PFSK-1 (cell line): ENCODE data around the gene GLS.

Experiments
- FOXP2 ChIP-seq: optimal IDR thresholded peaks from 2 replicates; pipeline ENCODE3; 2011; ENCODE audit warnings: borderline replicate concordance, control low read depth, inconsistent platforms; ENCODE audit not compliant: insufficient read depth; ENCODE audit errors: extremely low read length, extremely low read depth
- POLR2AphosphoS5 ChIP-seq: IDR thresholded peaks from 2 replicates; pipeline ENCODE4 v1.6.1; 2012; ENCODE audit warnings: low read depth, mild to moderate bottlenecking, control low read depth, low read length, moderate library complexity
- REST ChIP-seq, 2 experiments: IDR thresholded peaks; 2 replicates each; pipeline versions ENCODE4 v1.6.1 to v1.8.0; 2011 to 2012; ENCODE audit warnings: low read depth in 2 of 2, low read length in 2 of 2, control low read depth in 1 of 2, inconsistent platforms in 1 of 2, mild to moderate bottlenecking in 1 of 2, moderate library complexity in 1 of 2; ENCODE audit not compliant: insufficient read depth in 1 of 2
- SIN3A ChIP-seq: IDR thresholded peaks from 2 replicates; pipeline ENCODE4 v1.6.1; 2012; ENCODE audit warnings: mild to moderate bottlenecking, low read length, moderate library complexity, borderline replicate concordance; ENCODE audit not compliant: insufficient read depth
- TAF1 ChIP-seq: IDR thresholded peaks from 2 replicates; pipeline ENCODE4 v1.6.1; 2012; ENCODE audit warnings: low read length, control low read depth, borderline replicate concordance; ENCODE audit not compliant: insufficient read depth

Gene GLS

GRCh38 chr2:191009541-191010374 is 129.1 kb downstream of the GLS start:
- TF ChIP-seq SIN3A (no peak), REST (IDR thresholded peaks at IDR 0.05; ENCODE audit: insufficient read depth in 1 of 2, low read depth in 2 of 2, low read length in 2 of 2) (no peak), TAF1 (no peak), POLR2AphosphoS5 (no peak), FOXP2 (no peak)

- TF ChIP-seq SIN3A (no peak), FOXP2 (no peak), REST (IDR thresholded peaks at IDR 0.05; ENCODE audit: insufficient read depth in 1 of 2, low read depth in 2 of 2, low read length in 2 of 2) (no peak), POLR2AphosphoS5 (no peak), TAF1 (no peak)
These were observed 130.6 kb downstream of the GLS start for GRCh38 chr2:191010887-191011885.

- TF ChIP-seq FOXP2 (no peak), SIN3A (no peak), REST (IDR thresholded peaks at IDR 0.05; ENCODE audit: insufficient read depth in 1 of 2, low read depth in 2 of 2, low read length in 2 of 2) (no peak), POLR2AphosphoS5 (no peak), TAF1 (no peak)
These were observed 131.7 kb downstream of the GLS start for GRCh38 chr2:191012346-191012745.

GRCh38 chr2:191012845-191013681 is 132.4 kb downstream of the GLS start:
- no peak for TF ChIP-seq FOXP2
- TF ChIP-seq TAF1 = no peak
- no peak; a peak in 1 of 4 replicates for TF ChIP-seq REST (IDR thresholded peaks at IDR 0.05; ENCODE audit: insufficient read depth in 1 of 2, low read depth in 2 of 2, low read length in 2 of 2)
- no peak for TF ChIP-seq SIN3A
- no peak for TF ChIP-seq POLR2AphosphoS5
